K562 (cell line): ENCODE measurements around the gene CREB3L2. TPM values are rescaled to one million over a fixed set of nuclear protein-coding genes. Genes with fewer than 3 reads are reported as not detected.

Experiments used
- ATAC-seq: fragments of 200-7000 bp; cut with Tn5 transposase; 3 replicates; pipeline ENCODE4 v1.9.1; 2020; ENCODE audit warnings: moderate library complexity
- BruUV-seq: library from RNA; stranded (reverse); fragments of 400-500 nt; replicated peaks from 2 replicates; lab custom pipeline; 2021; lab: Mats Ljungman, UMichigan
- CTCF ChIA-PET: fragments of 300-600 bp; formaldehyde crosslinking; extraction: SDS; loops from one replicate; lab custom pipeline; 2021; ENCODE audit warnings: low intra/inter-chr PET ratio; lab: Yijun Ruan, JAX
- POLR2A ChIA-PET: fragments of 300-600, 350-650 bp; sonication (Branson Sonifier 250); formaldehyde crosslinking; extraction: SDS; loops from one replicate; lab custom pipeline; 2021; ENCODE audit warnings: antibody characterized with exemption, inconsistent platforms; lab: Yijun Ruan, JAX
- DNase-seq, 4 experiments: peaks; one replicate each; pipeline versions ENCODE4 v3.0.0 to v3.0.0-alpha.2; 2011 to 2018; ENCODE audit warnings: low spot score in 3 of 4, mixed read lengths in 3 of 4; ENCODE audit errors: extremely low read depth in 1 of 4
- FAIRE-seq: peaks from 2 replicates; lab custom pipeline; 2011; peaks lifted over from hg19 to GRCh38; lab: Jason Lieb, UNC
- H2AFZ ChIP-seq: 2 replicates; pipeline ENCODE4 v1.6.0; 2011; ENCODE audit warnings: low read depth, low read length, control low read depth, inconsistent platforms
- H3K27ac ChIP-seq: fragments of 200-600 bp; 3 replicates; pipeline ENCODE4 v1.8.0; 2011; ENCODE audit warnings: low read depth, mild to moderate bottlenecking, control low read depth, inconsistent platforms, low read length, moderate library complexity, mixed read lengths; ENCODE audit errors: extremely low read depth
- H3K27me3 ChIP-seq, 2 experiments: fragments of 300-600 bp in 1 of 2; 2 replicates in 1 of 2; 3 replicates in 1 of 2; pipeline versions ENCODE4 v1.6.0 to v1.8.0; 2011; ENCODE audit warnings: inconsistent platforms in 2 of 2, low read length in 2 of 2, mild to moderate bottlenecking in 1 of 2, mixed read lengths in 1 of 2, moderate library complexity in 1 of 2; ENCODE audit not compliant: control insufficient read depth in 2 of 2, insufficient read depth in 2 of 2
- H3K36me3 ChIP-seq: fragments of 300-600 bp; 3 replicates; pipeline ENCODE4 v1.8.0; 2011; ENCODE audit warnings: mild to moderate bottlenecking, low read length, inconsistent platforms; ENCODE audit not compliant: control insufficient read depth, insufficient read depth
- H3K4me1 ChIP-seq, 2 experiments: fragments of 200-600 bp in 1 of 2; replicated peaks in 1 of 2; 2 replicates in 1 of 2; 3 replicates in 1 of 2; pipeline versions ENCODE4 v1.5.1 to v1.8.0; 2011; ENCODE audit warnings: inconsistent platforms in 2 of 2, low read length in 2 of 2, mild to moderate bottlenecking in 1 of 2, mixed read lengths in 1 of 2, moderate library complexity in 1 of 2; ENCODE audit not compliant: control insufficient read depth in 2 of 2, insufficient read depth in 2 of 2
- H3K4me2 ChIP-seq: 2 replicates; pipeline ENCODE4 v1.6.1; 2011; ENCODE audit warnings: low read length, control low read depth, inconsistent platforms, mixed read lengths; ENCODE audit not compliant: insufficient read depth
- H3K4me3 ChIP-seq: fragments of 200-600 bp; sonication (generic), shearing (Covaris generic); 2 replicates; pipeline ENCODE4 v1.5.1; 2016; ENCODE audit warnings: control low read depth, inconsistent platforms
- H3K79me2 ChIP-seq: fragments of 200-600 bp; 3 replicates; pipeline ENCODE4 v1.8.0; 2011; ENCODE audit warnings: low read length, inconsistent platforms; ENCODE audit not compliant: control insufficient read depth, insufficient read depth
- H3K9ac ChIP-seq, 2 experiments: 2 replicates each; pipeline versions ENCODE4 v1.6.0 to v1.6.1; 2011; ENCODE audit warnings: low read depth in 2 of 2, low read length in 2 of 2, control low read depth in 1 of 2, inconsistent platforms in 1 of 2, mild to moderate bottlenecking in 1 of 2, mixed read lengths in 1 of 2; ENCODE audit not compliant: insufficient read depth in 1 of 2
- H3K9me1 ChIP-seq: one replicate; pipeline ENCODE4 v1.6.0; 2011; ENCODE audit warnings: inconsistent platforms, mild to moderate bottlenecking, low read length, moderate library complexity; ENCODE audit not compliant: control insufficient read depth, insufficient read depth
- H3K9me3 ChIP-seq: replicated peaks from 2 replicates; pipeline ENCODE4 v1.5.1; 2011; ENCODE audit warnings: low read depth, low read length, inconsistent platforms; ENCODE audit not compliant: control insufficient read depth, insufficient read depth
- H4K20me1 ChIP-seq: replicated peaks from 2 replicates; pipeline ENCODE4 v1.6.1; 2011; ENCODE audit warnings: low read length, inconsistent platforms, mixed read lengths; ENCODE audit not compliant: control insufficient read depth, insufficient read depth
- E2F3 ChIP-seq: fragments of 250-450 bp; sonication (Bioruptor Pico); IDR thresholded peaks from 2 replicates; pipeline ENCODE4 v1.4.0; 2020; ENCODE audit warnings: mild to moderate bottlenecking
- FOSL1 ChIP-seq: fragments of 200-800 bp; sonication (Bioruptor generic); conservative IDR thresholded peaks from 2 replicates; pipeline ENCODE4 v1.6.1; 2016; ENCODE audit warnings: missing genetic modification characterization, missing compliant biosample characterization
- HNRNPK ChIP-seq: fragments of 200-400 bp; formaldehyde crosslinking; IDR thresholded peaks from one replicate; pipeline ENCODE4 v1.6.1; 2018; ENCODE audit warnings: mild to moderate bottlenecking, low read depth, low read length; ENCODE audit not compliant: poor library complexity, severe bottlenecking
- NCOR1 ChIP-seq: fragments of 450-650 bp; IDR thresholded peaks from 2 replicates; pipeline ENCODE4 v1.6.1; 2016; ENCODE audit warnings: mild to moderate bottlenecking, moderate library complexity
- YY1 ChIP-seq, 3 experiments: IDR thresholded peaks; 2 replicates each; pipeline ENCODE4 v1.6.1; 2011; ENCODE audit warnings: low read length in 2 of 3, mild to moderate bottlenecking in 2 of 3, moderate library complexity in 2 of 3, borderline replicate concordance in 1 of 3, control low read depth in 1 of 3, low read depth in 1 of 3; ENCODE audit not compliant: insufficient read depth in 3 of 3, insufficient replicate concordance in 2 of 3, control insufficient read depth in 1 of 3, insufficient read length in 1 of 3; ENCODE audit errors: extremely low read depth in 1 of 3
- ZNF76 ChIP-seq: fragments of 250-450 bp; sonication (Bioruptor Pico); IDR thresholded peaks from 2 replicates; pipeline ENCODE4 v1.4.0; 2020; ENCODE audit warnings: mild to moderate bottlenecking, moderate library complexity, borderline replicate concordance
- WGBS: fragments of 100-300 bp; shearing (Covaris generic); methylation state at CpG from one replicate; pipeline ENCODE4 v1.1.6; 2016; ENCODE audit warnings: low coverage, mixed read lengths; ENCODE audit not compliant: insufficient coverage; ENCODE audit errors: missing lambda C conversion rate; 5-methylcytosine and 5-hydroxymethylcytosine counted together
- in situ Hi-C: fragments of 300-500 bp; cut with MboI; formaldehyde crosslinking; loops from 4 replicates; pipeline ENCODE4 v1.15.0; 2018; ENCODE audit warnings: inconsistent platforms, mixed read lengths
- intact Hi-C: fragments of 100-400 bp; cut with micrococcal nuclease; formaldehyde crosslinking; loops from 2 replicates; pipeline ENCODE4 v1.14.2; 2022
- polyA plus RNA-seq, 8 experiments: library from polyadenylated mRNA; depleted of rRNA in 4 of 8; stranded (reverse) in 5 of 8; unstranded in 3 of 8; fragments of >200 nt; fragmentation: Nextera tagmentation in 2 of 8; fragmentation: Illumina TruSeq in 1 of 8; extraction: Ambion mirVana in 2 of 8; extraction: Trizol in 1 of 8; gene quantifications; 2 replicates each; pipeline versions ENCODE4 v1.2.1 to v1.2.3, GENCODE V29; 2011 to 2014; ENCODE audit warnings: inconsistent platforms in 1 of 8, missing spikeins in 1 of 8
- total RNA-seq, 7 experiments: library from RNA; depleted of rRNA in 6 of 7; stranded (reverse); fragments of >200 nt in 6 of 7; fragmentation: Illumina TruSeq in 2 of 7; extraction: Trizol in 2 of 7; gene quantifications; 2 replicates each; pipeline versions ENCODE4 v1.2.1 to v1.2.3, GENCODE V29; 2011 to 2021; ENCODE audit warnings: low replicate concordance in 1 of 7

Gene CREB3L2
- total and polyA plus RNA-seq, 9 of the 15 experiments (the other 6 are each of a cell fraction or from before 2014, with no cell fraction given), result 7.1 to 45.6 (median 15.8) TPM

DNA sequence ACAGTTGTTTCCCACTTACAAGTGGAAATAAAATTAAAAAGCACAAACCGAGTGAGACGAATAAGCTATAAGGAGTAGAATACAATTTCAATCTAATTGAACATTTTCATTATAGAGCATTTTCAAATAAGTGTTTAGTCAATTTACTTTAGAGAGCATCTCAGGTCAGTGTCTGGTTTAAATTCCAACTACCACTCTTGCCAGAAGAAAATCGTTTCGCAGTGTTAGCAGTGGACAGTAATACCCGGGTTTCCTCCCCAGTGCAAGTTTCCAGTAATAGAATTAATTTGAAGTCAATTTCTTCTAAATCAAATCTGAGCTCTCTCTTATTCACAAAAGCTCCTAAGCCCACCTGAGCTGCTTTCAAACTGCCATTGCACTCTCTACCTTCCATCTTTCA is 45.7 kb downstream of the CREB3L2 start (continued):
- TF ChIP-seq ZNF76 (no peak), YY1 (IDR thresholded peaks at IDR 0.05; ENCODE audit: borderline replicate concordance in 1 of 3, control insufficient read depth in 1 of 3, extremely low read depth in 1 of 3, insufficient read depth in 3 of 3, insufficient read length in 1 of 3, insufficient replicate concordance in 2 of 3, low read depth in 1 of 3, low read length in 2 of 3) (no peak), HNRNPK (no peak)

GRCh38 chr7:137954614-137955013 is 47.3 kb downstream of the CREB3L2 start:
- Histone ChIP-seq H3K27me3 (no peaks in the 10 kb centered on the region), H3K9me1 (peaks cover 5% of the 10 kb centered on the region), H3K27ac (peak overlapping the region; percentile 48), H3K9me3 (no peaks in the 10 kb centered on the region), H4K20me1 (0 out of 2 replicates have a peak, but pooled peaks cover 4% of the 10 kb centered on the region), H3K79me2 (peaks cover 77% of the 10 kb centered on the region), H2AFZ (peak overlapping the region; percentile 18), H3K36me3 (peaks cover 29% of the 10 kb centered on the region), H3K4me1 (peaks cover 28 to 74% of the 10 kb centered on the region in 2 experiments), H3K4me2 (peak overlapping the region; percentile 44; the same call in 1 of the 2 replicates), H3K9ac (peak overlapping the region in 1 of 2 experiments; percentile 39; a peak in 2 of 4 replicates), H3K4me3 (no peak overlapping the region)
- in situ Hi-C loops, result loop anchor here (25.0 kb wide), 1 partner anchor 1408 kb away; the partner anchor contains the start of gene LUC7L2
- TF ChIP-seq NCOR1 (no peak), E2F3 (no peak), FOSL1 (tag) (0 out of 2 replicates have a peak, but pooled peaks have one; percentile 5)
- ChIA-PET CTCF (no interaction called here), POLR2A (interaction anchor here (1.0 to 1.9 kb wide), 8 partner anchors 9 to 38 kb away, joined by 3 to 10 read pairs (median 4); no protein-coding TSS in a partner anchor)
- FAIRE-seq (no peak), DNase-seq (no peak), ATAC-seq (peak; percentile 6)
- intact Hi-C loops, result no loop called here
- BruUV-seq, result no TSS peak
- 13% methylated on average over 2 of the region's 2 CpGs for WGBS
